ENCODE data around the gene MBOAT2.

GRCh38 chr2:9045595-9045994 lies 42.1 kb upstream of the MBOAT2 start:
- TF ChIP-seq EZH2 (IDR thresholded peaks at IDR 0.05; ENCODE audit: borderline replicate concordance, insufficient read depth, low read depth, low read length, poor library complexity, severe bottlenecking) (no peak), CTCF (IDR thresholded peaks at IDR 0.05) (no peak)

Measured in B cell (primary cell).